Colon (tissue), 2 donors: ENCODE data around the gene EPC1.
"Not testable (repeated sequence)": the region's sequence is repeated elsewhere in the genome, so short reads cannot be mapped to it uniquely, and the experiment has no call there.

Experiments
- FAIRE-seq: peaks from 2 replicates; lab custom pipeline; 2012; peaks lifted over from hg19 to GRCh38; lab: Jason Lieb, UNC
- donor health status: control.
- donor health status: control.

The EPC1 gene

GRCh38 chr10:32233375-32233774 is 113.6 kb downstream of the EPC1 start:
- FAIRE-seq, result not testable (repeated sequence)

GRCh38 chr10:32232378-32232777 is 114.6 kb downstream of the EPC1 start:
- no peak for FAIRE-seq

GRCh38 chr10:32229788-32230187 is 117.2 kb downstream of the EPC1 start:
- FAIRE-seq, result not testable (repeated sequence)

GRCh38 chr10:32229170-32229569 is 117.8 kb downstream of the EPC1 start:
- no peak for FAIRE-seq

GRCh38 chr10:32227802-32228201 is 119.2 kb downstream of the EPC1 start:
- no peak for FAIRE-seq

GRCh38 chr10:32226624-32227023 is 120.3 kb downstream of the EPC1 start:
- no peak for FAIRE-seq

GRCh38 chr10:32225976-32226375 is 121.0 kb downstream of the EPC1 start:
- no peak for FAIRE-seq

- not testable (repeated sequence) for FAIRE-seq
These were observed 124.6 kb downstream of the EPC1 start for GRCh38 chr10:32222376-32222775.

GRCh38 chr10:32219156-32219555 is 127.8 kb downstream of the EPC1 start:
- FAIRE-seq, result not testable (repeated sequence)

- FAIRE-seq, result not testable (repeated sequence)
These were observed 128.5 kb downstream of the EPC1 start for GRCh38 chr10:32218206-32219044.
